ENCODE results near the gene JAM2. TPM values are rescaled to one million over a fixed set of nuclear protein-coding genes. Genes with fewer than 3 reads are reported as not detected.

Gene JAM2
- total and polyA plus RNA-seq, 10 of the 15 experiments (the other 5 are each of a cell fraction or from before 2014, with no cell fraction given): 2.1 to 30.4 (median 8.6) TPM

GRCh38 chr21:25608044-25608737 is 30.9 kb upstream of the JAM2 start (continued):
- TF ChIP-seq RELB (IDR thresholded peaks at IDR 0.05; ENCODE audit: low read depth) (no peak), RFX5 (IDR thresholded peaks at IDR 0.05; ENCODE audit: low read depth, low read length) (no peak), E4F1 (IDR thresholded peaks at IDR 0.05; ENCODE audit: borderline replicate concordance, partially characterized antibody) (no peak), FOXM1 (IDR thresholded peaks at IDR 0.05; ENCODE audit: low read depth, low read length) (peak; percentile 53; the same call in 1 of the 2 replicates), RCOR1 (conservative IDR thresholded peaks at IDR 0.05; ENCODE audit: low read depth, low read length) (no peak), ATF2 (IDR thresholded peaks at IDR 0.05; ENCODE audit: low read length) (0 out of 2 replicates have a peak, but pooled peaks have one; percentile 36), TCF12 (IDR thresholded peaks at IDR 0.05; ENCODE audit: low read depth, low read length) (no peak), RBBP5 (conservative IDR thresholded peaks at IDR 0.05) (no peak), BCL3 (IDR thresholded peaks at IDR 0.05; ENCODE audit: borderline replicate concordance, insufficient read depth, low read depth, low read length, poor library complexity, severe bottlenecking) (no peak), NFYA (IDR thresholded peaks at IDR 0.05; ENCODE audit: borderline replicate concordance, low read depth, low read length) (no peak), BHLHE40 (IDR thresholded peaks at IDR 0.05; ENCODE audit: borderline replicate concordance in 1 of 2, low read depth in 2 of 2, low read length in 1 of 2) (0 out of 4 replicates have a peak, but pooled peaks of 1 of the 2 experiments have one; percentile 20), EED (IDR thresholded peaks at IDR 0.05; ENCODE audit: low read depth) (no peak), SUPT20H (IDR thresholded peaks at IDR 0.05; ENCODE audit: borderline replicate concordance, control insufficient read depth, low read depth, low read length) (no peak), TARDBP (IDR thresholded peaks at IDR 0.05; ENCODE audit: borderline replicate concordance) (no peak), POLR2AphosphoS2 (IDR thresholded peaks at IDR 0.05; ENCODE audit: low read depth, low read length) (no peak), RAD21 (IDR thresholded peaks at IDR 0.05; ENCODE audit: insufficient read depth, low read depth, low read length) (peak; percentile 98), FOXK2 (IDR thresholded peaks at IDR 0.05) (no peak), MYB (IDR thresholded peaks at IDR 0.05; ENCODE audit: borderline replicate concordance, low read depth, low read length) (no peak)
